Endodermal cell (in vitro differentiated cells): ENCODE data around the gene CAPZB. TPM values are rescaled to one million over a fixed set of nuclear protein-coding genes. Genes with fewer than 3 reads are reported as not detected.

ENCODE experiments used
- DNase-seq: peaks from one replicate; pipeline ENCODE4 v3.0.0-alpha.2; 2017
- H3K27ac ChIP-seq: 2 replicates; pipeline ENCODE4 v1.5.1; 2013; ENCODE audit warnings: mild to moderate bottlenecking, low read depth, low read length, moderate library complexity
- H3K27me3 ChIP-seq: 2 replicates; pipeline ENCODE4 v1.6.1; 2013; ENCODE audit warnings: mild to moderate bottlenecking, low read length, moderate library complexity; ENCODE audit not compliant: insufficient read depth, control insufficient read depth, poor library complexity, severe bottlenecking
- H3K36me3 ChIP-seq: 2 replicates; pipeline ENCODE4 v1.7.0; 2013; ENCODE audit warnings: mild to moderate bottlenecking, low read length, moderate library complexity; ENCODE audit not compliant: control insufficient read depth, insufficient read depth
- H3K4me1 ChIP-seq: one replicate; pipeline ENCODE4 v1.7.0; 2013; ENCODE audit warnings: low read length; ENCODE audit not compliant: control insufficient read depth, insufficient read depth
- H3K4me3 ChIP-seq: 2 replicates; pipeline ENCODE4 v1.5.1; 2013; ENCODE audit warnings: mild to moderate bottlenecking, low read length, moderate library complexity
- H3K9ac ChIP-seq: 2 replicates; pipeline ENCODE4 v1.6.1; 2013; ENCODE audit warnings: mild to moderate bottlenecking, low read length, moderate library complexity; ENCODE audit not compliant: poor library complexity, severe bottlenecking; ENCODE audit errors: extremely low read depth
- H3K9me3 ChIP-seq: 2 replicates; pipeline ENCODE4 v1.6.1; 2013; ENCODE audit warnings: mild to moderate bottlenecking, low read length, moderate library complexity; ENCODE audit not compliant: control insufficient read depth
- H3K27ac Mint-ChIP-seq: 2 replicates; pipeline ENCODE4 v1.8.0; 2020; ENCODE audit warnings: mixed read lengths
- H3K27me3 Mint-ChIP-seq: 2 replicates; pipeline ENCODE4 v1.8.0; 2021; ENCODE audit warnings: mild to moderate bottlenecking, mixed read lengths; ENCODE audit not compliant: insufficient read depth
- H3K36me3 Mint-ChIP-seq: 2 replicates; pipeline ENCODE4 v1.8.0; 2020; ENCODE audit warnings: low read depth, mixed read lengths
- H3K4me1 Mint-ChIP-seq: 2 replicates; pipeline ENCODE4 v1.8.0; 2020; ENCODE audit warnings: mixed read lengths
- H3K4me3 Mint-ChIP-seq: 2 replicates; pipeline ENCODE4 v1.8.0; 2020; ENCODE audit warnings: mild to moderate bottlenecking, moderate library complexity, mixed read lengths
- H3K9me3 Mint-ChIP-seq: 2 replicates; pipeline ENCODE4 v1.8.0; 2020; ENCODE audit warnings: mild to moderate bottlenecking, mixed read lengths
- CTCF ChIP-seq: fragments of 200-600 bp; sonication (generic); conservative IDR thresholded peaks from 2 replicates; pipeline ENCODE4 v1.5.0; 2021; ENCODE audit warnings: antibody characterized with exemption, mild to moderate bottlenecking
- WGBS, 2 experiments: methylation state at CpG; one replicate each; pipeline versions ENCODE4 v1.1.5 to v1.1.7; 2013; ENCODE audit warnings: missing lambda C conversion rate in 2 of 2, mixed read lengths in 1 of 2; ENCODE audit not compliant: insufficient coverage in 1 of 2, insufficient read length in 1 of 2; 5-methylcytosine and 5-hydroxymethylcytosine counted together
- total RNA-seq, 2 donors: library from RNA; stranded (reverse); fragmentation: NEBNext Ultra II Directional in 1 of 2; extraction: Animal tissue kit (Norgen Biotek cat#: 25700) in 1 of 2; gene quantifications; 2 replicates in 1 of 2; 3 replicates in 1 of 2; pipeline ENCODE4 v1.2.1, GENCODE V29; 2021

The CAPZB gene
- total RNA-seq, 2 donors from 2014 or later: 334 to 362 TPM

GRCh38 chr1:19423130-19423529 lies 62.2 kb downstream of the CAPZB start:
- H3K27ac Mint-ChIP-seq: no peak overlapping the region
- H3K9me3 Mint-ChIP-seq: no peaks in the 10 kb centered on the region
- no peaks in the 10 kb centered on the region for H3K27me3 Mint-ChIP-seq
- no peak for TF ChIP-seq CTCF
- no peak for DNase-seq
- Histone ChIP-seq H3K4me3 (no peak overlapping the region), H3K36me3 (peaks cover 39% of the 10 kb centered on the region), H3K9ac (no peak overlapping the region), H3K27me3 (no peaks in the 10 kb centered on the region), H3K9me3 (no peaks in the 10 kb centered on the region), H3K27ac (no peak overlapping the region), H3K4me1 (peaks cover 10% of the 10 kb centered on the region)
- H3K4me3 Mint-ChIP-seq: no peak overlapping the region
- H3K4me1 Mint-ChIP-seq: peaks cover 9% of the 10 kb centered on the region
- H3K36me3 Mint-ChIP-seq: peaks cover 14% of the 10 kb centered on the region
- WGBS, 2 experiments: 81 to 87% methylated on average over 3 to 5 of the region's 5 CpGs

- 94 to 96% methylated on average over 3 to 4 of the region's 4 CpGs for WGBS, 2 experiments
- DNase-seq: no peak
- H3K27me3 Mint-ChIP-seq: no peaks in the 10 kb centered on the region
- Histone ChIP-seq H3K9ac (no peak overlapping the region), H3K27me3 (no peaks in the 10 kb centered on the region), H3K4me3 (no peak overlapping the region), H3K9me3 (no peaks in the 10 kb centered on the region), H3K27ac (no peak overlapping the region), H3K36me3 (peaks cover 31% of the 10 kb centered on the region), H3K4me1 (no peaks in the 10 kb centered on the region)
- peaks cover 24% of the 10 kb centered on the region for H3K36me3 Mint-ChIP-seq
- no peak for TF ChIP-seq CTCF
- no peaks in the 10 kb centered on the region for H3K4me1 Mint-ChIP-seq
- H3K27ac Mint-ChIP-seq: peak overlapping the region; percentile 75
- no peaks in the 10 kb centered on the region for H3K9me3 Mint-ChIP-seq
- no peak overlapping the region for H3K4me3 Mint-ChIP-seq
These were observed 64.0 kb downstream of the CAPZB start for GRCh38 chr1:19421365-19421764.

GRCh38 chr1:19420606-19421005 lies 64.7 kb downstream of the CAPZB start:
- Histone ChIP-seq H3K9ac (no peak overlapping the region), H3K27me3 (no peaks in the 10 kb centered on the region), H3K27ac (no peak overlapping the region), H3K36me3 (peaks cover 36% of the 10 kb centered on the region), H3K9me3 (no peaks in the 10 kb centered on the region), H3K4me3 (no peak overlapping the region), H3K4me1 (no peaks in the 10 kb centered on the region)
- DNase-seq: no peak
- H3K4me1 Mint-ChIP-seq: no peaks in the 10 kb centered on the region
- no peak for TF ChIP-seq CTCF
- H3K27ac Mint-ChIP-seq: peak overlapping the region; percentile 75
- H3K4me3 Mint-ChIP-seq: no peak overlapping the region
- H3K9me3 Mint-ChIP-seq: no peaks in the 10 kb centered on the region
- no peaks in the 10 kb centered on the region for H3K27me3 Mint-ChIP-seq
- H3K36me3 Mint-ChIP-seq: peaks cover 27% of the 10 kb centered on the region
- 92 to 100% methylated on average over 2 to 4 of the region's 4 CpGs for WGBS, 2 experiments
